HTERT RPE-1 (cell line): ENCODE results near the gene FER.
"Not testable (repeated sequence)": the region's sequence is repeated elsewhere in the genome, so short reads cannot be mapped to it uniquely, and the experiment has no call there.

Experiments
- in situ Hi-C: fragments of 300-500 bp; cut with MboI; formaldehyde crosslinking; loops from 4 replicates; pipeline ENCODE4 v1.14.3; 2020; ENCODE audit warnings: low sequenced_read_pairs

The FER gene

DNA sequence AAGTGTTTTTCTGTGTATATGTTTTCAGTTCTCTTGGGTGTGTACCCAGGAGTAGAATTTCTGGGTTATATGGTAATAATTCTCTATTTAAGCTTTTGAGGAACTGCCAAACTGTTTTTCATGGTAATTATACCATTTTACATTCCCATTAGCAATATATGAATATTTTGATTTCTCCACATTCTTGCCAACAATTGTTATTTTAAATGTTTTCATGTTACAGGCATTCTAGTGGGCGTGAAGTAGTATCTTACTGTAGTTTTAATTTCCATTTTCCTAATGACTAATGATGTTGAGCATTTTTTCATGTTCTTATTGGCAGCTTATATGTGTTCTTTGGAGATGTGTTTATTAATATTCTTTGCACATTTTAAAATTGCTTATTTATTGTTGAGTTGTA lies 199.5 kb downstream of the FER start:
- in situ Hi-C loops = no loop called here

- in situ Hi-C loops = no loop called here
Measured at GRCh38 chr5:108950276-108950675, 202.6 kb downstream of the FER start.

GRCh38 chr5:108953940-108954339 lies 206.2 kb downstream of the FER start:
- in situ Hi-C loops = no loop called here

DNA sequence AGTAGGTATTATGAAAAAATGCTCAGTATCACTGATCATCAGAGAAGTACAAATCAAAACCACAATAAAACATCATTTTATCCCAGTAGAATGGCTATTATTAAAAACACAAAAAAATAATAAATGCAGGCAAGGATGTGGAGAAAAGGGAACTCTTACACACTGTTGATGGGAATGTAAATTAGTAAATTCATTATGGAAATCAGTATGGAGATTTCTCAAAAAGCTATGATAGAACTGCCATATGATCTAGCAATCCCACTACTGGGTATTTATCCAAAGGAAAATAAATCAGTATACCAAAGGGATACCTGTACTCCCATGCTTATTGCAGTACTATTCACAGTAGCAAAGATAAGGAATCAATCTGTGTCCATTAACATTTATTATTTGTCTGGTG lies 209.6 kb downstream of the FER start:
- in situ Hi-C loops = no loop called here

DNA sequence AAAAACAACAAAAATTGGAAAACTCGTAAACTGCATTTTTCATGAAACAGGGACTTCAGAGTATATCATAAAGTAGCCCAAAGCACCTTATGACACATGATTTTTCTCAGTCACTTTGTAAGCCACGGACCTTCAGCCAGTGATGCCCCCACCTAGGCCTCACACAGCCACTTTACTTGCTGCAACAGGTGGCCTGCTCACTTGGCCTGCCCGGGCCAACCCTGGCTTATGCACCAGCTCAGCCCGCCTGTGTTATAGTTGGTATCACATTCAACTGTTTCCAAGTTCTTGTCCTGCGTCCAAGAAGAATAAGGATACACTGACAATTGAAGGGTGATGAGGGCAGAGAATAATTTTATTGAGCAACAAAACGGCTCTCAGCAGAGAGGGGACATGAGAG lies 219.2 kb downstream of the FER start:
- in situ Hi-C loops = no loop called here

DNA sequence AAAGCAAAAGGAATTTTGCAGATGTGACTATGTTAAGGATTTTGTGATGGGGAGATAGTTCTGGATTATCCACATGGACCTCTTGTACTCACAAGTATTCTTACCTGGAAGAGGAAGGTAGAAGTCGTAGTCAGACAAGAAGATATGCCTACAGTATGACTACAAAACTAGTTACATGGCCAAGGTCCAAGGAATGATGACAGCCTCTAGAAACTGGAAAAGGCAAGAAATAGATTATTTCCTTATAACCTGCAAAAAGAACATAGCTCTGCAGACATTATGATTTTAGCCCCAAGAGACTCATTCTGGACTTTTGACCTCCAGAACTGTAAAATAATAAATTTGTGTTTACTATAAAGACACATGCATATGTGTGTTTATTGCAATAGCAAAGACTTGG lies 226.9 kb downstream of the FER start:
- in situ Hi-C loops = no loop called here

DNA sequence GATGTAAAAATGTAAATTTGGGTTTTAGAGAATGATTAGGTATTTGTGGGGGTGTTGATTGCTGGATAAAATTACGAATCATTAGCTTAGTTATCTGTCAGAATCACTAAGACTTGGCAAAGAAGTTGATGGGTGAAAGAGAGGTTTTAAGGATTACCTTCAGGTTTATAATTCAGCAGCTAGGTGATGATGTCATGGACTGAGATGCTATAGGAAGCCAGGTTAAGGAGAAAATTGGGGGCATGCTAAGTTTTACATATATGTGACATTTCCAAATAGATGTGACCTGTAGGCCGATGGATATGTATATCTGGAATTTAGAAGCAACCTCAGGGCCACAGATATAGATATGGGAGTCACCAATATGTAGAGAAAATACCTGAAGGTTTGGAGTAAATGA lies 228.0 kb downstream of the FER start:
- in situ Hi-C loops = no loop called here

DNA sequence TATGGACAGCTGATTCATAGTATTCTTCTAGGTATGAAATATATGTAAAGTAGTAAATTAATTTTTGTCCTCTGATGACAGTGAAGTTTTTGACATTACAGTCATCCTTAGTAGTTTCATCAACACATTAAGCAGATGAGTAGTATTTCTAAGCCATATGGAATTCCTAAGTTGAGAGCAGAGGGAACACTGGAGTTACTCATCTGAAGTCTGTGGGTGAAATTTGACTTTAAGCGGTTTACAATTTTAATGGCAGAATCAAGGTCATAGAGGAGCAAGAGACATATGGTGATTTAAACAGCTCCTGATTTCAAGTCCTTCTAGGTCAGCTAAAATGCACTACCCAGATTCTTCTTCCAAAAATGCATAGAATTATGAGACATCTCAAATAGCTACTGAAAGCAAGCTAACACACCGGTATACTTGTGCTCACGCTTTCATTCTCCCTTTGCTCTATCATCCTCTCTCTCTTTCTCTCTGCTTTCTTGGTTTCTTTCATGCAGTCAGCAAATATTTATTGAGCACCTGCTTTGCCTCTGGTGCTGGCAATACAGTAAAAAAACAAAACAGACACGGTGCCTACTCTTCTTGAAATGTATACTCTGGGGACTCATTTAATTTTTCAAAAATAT lies 235.9 kb downstream of the FER start:
- in situ Hi-C loops = no loop called here

- in situ Hi-C loops = no loop called here
Measured at GRCh38 chr5:108989761-108990392, 242.2 kb downstream of the FER start.

DNA sequence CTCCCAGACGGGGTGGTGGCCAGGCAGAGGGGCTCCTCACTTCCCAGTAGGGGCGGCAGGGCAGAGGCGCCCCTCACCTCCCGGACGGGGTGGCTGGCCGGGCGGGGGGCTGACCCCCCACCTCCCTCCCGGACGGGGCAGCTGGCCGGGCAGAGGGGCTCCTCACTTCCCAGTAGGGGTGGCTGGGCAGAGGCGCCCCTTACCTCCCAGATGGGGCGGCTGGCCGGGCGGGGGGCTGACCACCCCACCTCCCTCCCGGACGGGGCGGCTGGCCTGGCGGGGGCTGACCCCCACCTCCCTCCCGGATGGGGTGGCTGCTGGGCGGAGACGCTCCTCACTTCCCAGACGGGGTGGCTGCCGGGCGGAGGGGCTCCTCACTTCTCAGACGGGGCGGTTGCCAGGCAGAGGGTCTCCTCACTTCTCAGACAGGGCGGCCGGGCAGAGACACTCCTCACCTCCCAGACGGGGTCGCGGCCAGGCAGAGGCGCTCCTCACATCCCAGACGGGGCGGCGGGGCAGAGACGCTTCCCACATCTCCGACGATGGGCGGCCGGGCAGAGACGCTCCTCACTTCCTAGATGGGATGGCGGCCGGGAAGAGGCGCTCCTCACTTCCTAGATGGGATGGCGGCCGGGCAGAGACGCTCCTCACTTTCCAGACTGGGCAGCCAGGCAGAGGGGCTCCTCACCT lies 244.8 kb downstream of the FER start:
- in situ Hi-C loops = not testable (repeated sequence)

GRCh38 chr5:108993440-108993839 lies 245.7 kb downstream of the FER start:
- in situ Hi-C loops = not testable (repeated sequence)

DNA sequence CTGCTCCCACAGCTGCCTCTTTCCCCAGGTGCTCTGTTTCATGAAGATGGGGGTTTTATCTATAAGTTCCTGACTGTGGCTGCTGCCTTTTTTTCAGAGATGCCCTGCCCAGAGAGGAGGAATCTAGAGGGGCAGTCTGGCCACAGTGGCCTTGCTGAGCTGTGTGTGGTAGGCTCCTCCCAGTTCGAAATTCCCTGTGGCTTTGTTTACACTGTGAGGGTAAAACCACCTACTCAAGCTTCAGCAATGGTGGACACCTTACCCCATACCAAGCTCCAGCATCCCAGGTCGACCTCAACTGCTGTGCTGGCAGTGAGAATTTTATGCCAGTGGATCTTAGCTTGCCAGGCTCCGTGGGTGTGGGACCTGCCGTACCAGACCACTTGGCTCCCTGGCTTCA lies 250.0 kb downstream of the FER start:
- in situ Hi-C loops = no loop called here

DNA sequence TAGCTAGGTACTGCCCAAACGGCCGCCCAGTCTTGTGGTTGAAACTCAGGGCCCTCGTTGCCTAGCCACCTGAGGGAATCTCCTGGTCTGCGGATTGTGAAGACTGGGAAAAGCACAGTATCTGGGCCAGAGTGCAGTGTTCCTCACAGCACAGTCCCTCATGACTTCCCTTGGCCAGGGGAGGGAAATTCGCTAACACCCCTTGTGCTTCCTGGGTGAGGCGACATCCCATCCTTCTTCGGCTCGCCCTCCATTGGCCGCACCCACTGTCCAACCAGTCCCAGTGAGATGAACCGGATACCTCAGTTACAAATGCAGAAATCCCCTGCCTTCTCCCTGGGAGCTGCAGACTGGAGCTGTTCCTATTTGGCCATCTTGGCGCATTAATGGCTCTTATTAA lies 250.5 kb downstream of the FER start:
- in situ Hi-C loops = no loop called here

DNA sequence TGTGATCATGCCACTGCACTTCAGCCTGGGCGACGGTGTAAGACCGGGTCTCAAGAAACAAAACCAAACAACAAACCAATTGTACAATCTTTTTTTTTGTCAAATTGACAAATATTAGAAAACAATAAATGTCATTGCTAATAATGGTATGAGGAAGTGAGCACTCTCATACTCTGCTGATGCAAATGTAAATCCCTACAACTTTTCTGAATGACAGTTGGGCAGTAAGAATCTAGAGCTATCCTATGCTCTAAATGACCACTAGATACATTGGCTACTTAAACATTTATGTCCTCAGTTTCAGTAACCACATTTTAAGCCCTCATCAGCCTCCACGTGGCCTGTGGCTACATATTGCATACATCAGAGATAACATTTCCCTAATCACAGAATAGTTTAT lies 256.2 kb downstream of the FER start:
- in situ Hi-C loops = no loop called here

DNA sequence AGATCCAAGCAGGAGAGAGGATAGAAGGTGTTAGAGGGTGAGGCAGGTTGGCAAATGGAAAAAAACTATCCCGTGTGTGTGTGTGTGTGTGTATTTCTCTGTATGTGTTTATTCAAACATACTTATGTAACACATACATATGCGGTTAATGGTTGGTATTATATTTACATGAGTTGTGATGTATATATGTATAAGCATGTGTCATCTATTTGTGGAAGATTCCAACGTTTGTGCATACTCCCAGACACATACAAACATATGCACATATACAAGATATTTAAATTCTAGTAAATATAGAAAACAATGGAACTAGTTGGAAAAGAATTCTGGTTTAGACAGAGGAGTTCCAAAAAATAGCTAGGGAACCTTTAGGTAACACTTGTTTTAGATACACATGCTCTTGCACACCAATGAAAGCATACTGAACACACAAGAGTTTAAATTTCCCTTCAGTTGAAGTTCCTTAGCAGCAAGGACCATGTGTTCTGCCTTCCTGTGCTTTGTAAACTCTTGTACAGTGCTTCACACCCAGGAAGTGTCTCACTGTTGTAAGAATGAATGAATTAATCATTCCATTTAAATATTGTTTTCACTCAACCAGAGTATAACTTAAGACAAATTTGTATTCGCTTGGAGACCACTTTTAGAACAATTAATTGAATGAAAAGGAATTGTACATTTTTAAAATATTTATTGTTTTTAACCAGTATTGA lies 257.8 kb downstream of the FER start:
- in situ Hi-C loops = no loop called here

- in situ Hi-C loops = no loop called here
Measured at GRCh38 chr5:109006129-109006528, 258.4 kb downstream of the FER start.

GRCh38 chr5:109016300-109016699 lies 268.6 kb downstream of the FER start:
- in situ Hi-C loops = no loop called here

DNA sequence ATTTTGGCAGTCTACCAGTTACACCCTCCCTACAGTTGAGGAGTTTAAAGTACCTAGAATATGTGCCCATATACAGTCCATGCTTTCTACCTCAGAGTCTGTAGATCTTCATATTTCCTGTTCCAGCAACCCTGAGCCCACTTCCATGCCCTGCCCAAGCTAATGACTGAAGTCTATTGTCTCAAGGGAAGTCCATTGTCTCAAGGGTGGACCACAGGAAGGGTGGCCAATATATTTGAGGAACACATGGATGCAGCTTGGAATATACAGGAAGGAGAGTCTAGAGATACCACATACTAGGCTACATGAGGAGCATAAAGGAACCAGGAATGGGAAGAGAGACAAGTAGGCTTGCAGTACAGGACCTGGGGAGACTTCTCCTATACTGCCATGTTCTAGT lies 274.4 kb downstream of the FER start:
- in situ Hi-C loops = no loop called here

DNA sequence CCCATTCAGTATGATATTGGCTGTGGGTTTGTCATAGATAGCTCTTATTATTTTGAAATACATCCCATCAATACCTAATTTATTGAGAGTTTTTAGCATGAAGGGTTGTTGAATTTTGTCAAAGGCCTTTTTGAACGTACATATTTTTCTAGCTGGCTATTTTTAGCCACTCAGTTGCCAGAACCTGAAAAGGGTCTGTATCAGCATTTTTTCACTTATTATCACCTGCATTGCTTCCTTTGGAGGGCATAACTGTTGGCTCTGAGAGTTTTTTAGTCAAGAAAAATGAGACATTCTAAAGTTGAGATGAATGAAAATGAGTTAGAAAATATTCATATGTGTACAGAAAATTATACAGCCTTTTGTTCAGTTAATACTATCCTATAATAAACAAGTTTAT lies 278.0 kb downstream of the FER start:
- in situ Hi-C loops = not testable (repeated sequence)

DNA sequence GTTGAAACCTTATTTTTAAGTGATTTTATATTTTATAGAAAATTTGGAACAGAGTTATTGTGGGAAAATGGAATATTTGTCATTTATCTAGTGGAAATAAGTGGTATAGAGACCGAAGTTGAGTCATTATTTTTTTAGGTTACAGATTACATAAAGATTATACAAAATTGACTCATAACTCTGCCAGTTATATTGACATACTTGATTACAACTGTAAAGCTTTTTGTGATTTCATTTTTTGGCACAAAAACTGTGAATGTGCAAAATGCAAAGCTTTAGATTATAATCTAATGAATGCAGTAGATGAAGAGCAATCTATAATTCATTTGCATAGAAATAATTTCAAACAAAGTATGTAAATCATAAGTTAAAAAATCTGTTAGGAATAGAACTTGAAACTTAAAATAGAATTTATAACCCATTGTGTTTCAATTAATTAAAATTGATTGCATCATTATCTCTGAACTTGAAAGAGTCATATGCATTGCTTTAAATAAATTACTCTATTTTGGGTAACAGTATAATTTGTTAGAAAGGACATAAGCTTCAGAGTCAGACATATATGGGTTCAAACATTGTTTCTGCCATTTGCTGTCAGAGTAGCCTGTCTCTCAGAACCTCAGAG lies 280.4 kb downstream of the FER start:
- in situ Hi-C loops = no loop called here

GRCh38 chr5:109028608-109029299 lies 281.1 kb downstream of the FER start:
- in situ Hi-C loops = no loop called here
